Skin of body (tissue), 2 donors: Measurements from ENCODE around the gene CARD10. TPM values are rescaled to one million over a fixed set of nuclear protein-coding genes. Genes with fewer than 3 reads are reported as not detected.
"Not testable (repeated sequence)": the region's sequence is repeated elsewhere in the genome, so short reads cannot be mapped to it uniquely, and the experiment has no call there.

ENCODE experiments used
- DNase-seq: peaks from one replicate; lab custom pipeline; 2025; lab: John Stamatoyannopoulos, UW
- total RNA-seq: library from RNA; depleted of rRNA; stranded (reverse); fragments of >200 nt; gene quantifications from one replicate; pipeline ENCODE4 v1.2.3, GENCODE V29; 2014

Gene CARD10
- total RNA-seq, 1 donor from 2014 or later: 3.3 TPM

- not testable (repeated sequence) for DNase-seq
These were observed 8.7 kb upstream of the CARD10 start for GRCh38 chr22:37527952-37528351.

GRCh38 chr22:37527081-37527752, 8.0 kb upstream of the CARD10 start:
- not testable (repeated sequence) for DNase-seq

- DNase-seq: no peak
These were observed 7.2 kb upstream of the CARD10 start for GRCh38 chr22:37526376-37526775.

GRCh38 chr22:37525746-37526350, 6.6 kb upstream of the CARD10 start:
- DNase-seq: no peak

- no peak for DNase-seq
These were observed 6.0 kb upstream of the CARD10 start for GRCh38 chr22:37525073-37525745.

GRCh38 chr22:37522482-37522881, 3.3 kb upstream of the CARD10 start:
- no peak for DNase-seq

- DNase-seq: no peak
These were observed 2.1 kb upstream of the CARD10 start for GRCh38 chr22:37521236-37521739.

GRCh38 chr22:37520776-37521191, 1.6 kb upstream of the CARD10 start:
- DNase-seq: no peak

- no peak for DNase-seq
These were observed 527 bp downstream of the CARD10 start for GRCh38 chr22:37518509-37519267.

- no peak for DNase-seq
These were observed 1.3 kb downstream of the CARD10 start for GRCh38 chr22:37517826-37518450.

- no peak for DNase-seq
These were observed 2.8 kb downstream of the CARD10 start for GRCh38 chr22:37516456-37516855.

GRCh38 chr22:37515901-37516300, 3.3 kb downstream of the CARD10 start:
- no peak for DNase-seq

- DNase-seq: no peak
These were observed 4.6 kb downstream of the CARD10 start for GRCh38 chr22:37514526-37515051.

GRCh38 chr22:37511395-37512104, 7.7 kb downstream of the CARD10 start:
- DNase-seq: no peak

GRCh38 chr22:37510091-37510490, 9.1 kb downstream of the CARD10 start:
- DNase-seq: no peak

- DNase-seq: no peak
These were observed 10.0 kb downstream of the CARD10 start for GRCh38 chr22:37509059-37509860.

GRCh38 chr22:37508431-37508992, 10.7 kb downstream of the CARD10 start:
- no peak for DNase-seq

GRCh38 chr22:37507731-37508130, 11.5 kb downstream of the CARD10 start:
- no peak for DNase-seq

GRCh38 chr22:37505989-37506388, 13.2 kb downstream of the CARD10 start:
- DNase-seq: no peak
